Measurements from ENCODE around the gene NT5DC1.

The NT5DC1 gene

DNA sequence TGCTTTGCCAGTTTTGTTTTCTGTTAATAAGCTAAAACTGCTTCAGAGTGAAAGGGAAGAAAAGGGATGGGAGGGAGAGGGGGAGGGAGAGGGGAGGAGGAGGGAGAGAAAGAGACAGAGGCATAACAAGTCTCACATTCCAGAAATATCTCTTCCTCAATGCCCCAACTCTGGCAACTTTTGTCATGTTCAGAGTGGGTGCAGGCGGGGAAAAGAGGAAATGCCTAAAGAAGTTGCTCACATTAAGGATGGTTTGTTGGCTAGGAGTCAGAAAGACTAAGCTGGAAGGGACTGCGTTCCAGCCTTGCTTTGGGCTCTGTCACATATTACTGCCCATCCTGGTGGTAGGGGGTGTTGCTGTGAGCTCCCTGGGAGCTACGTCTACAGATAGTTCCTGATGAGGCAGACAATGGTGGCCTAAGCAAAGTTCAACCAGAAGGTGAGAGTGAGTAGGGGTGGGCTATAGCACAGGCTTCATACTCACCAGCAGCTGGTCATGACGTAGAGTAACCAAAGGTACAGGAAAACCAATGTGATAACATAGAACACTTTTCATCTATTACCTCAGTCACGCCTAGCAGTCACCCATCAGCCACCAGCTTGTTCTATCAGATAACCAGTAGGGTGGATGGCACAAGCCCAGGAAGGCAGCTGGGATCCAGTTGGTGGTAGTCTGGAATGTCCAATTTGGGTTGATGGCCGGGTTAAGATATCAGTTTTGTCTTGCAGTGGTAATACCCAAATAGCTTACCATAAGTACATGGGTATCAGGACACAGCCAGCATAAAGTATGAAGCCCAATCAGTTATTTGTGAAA lies 151.1 kb downstream of the NT5DC1 start:
- DNase-seq: no peak

DNA sequence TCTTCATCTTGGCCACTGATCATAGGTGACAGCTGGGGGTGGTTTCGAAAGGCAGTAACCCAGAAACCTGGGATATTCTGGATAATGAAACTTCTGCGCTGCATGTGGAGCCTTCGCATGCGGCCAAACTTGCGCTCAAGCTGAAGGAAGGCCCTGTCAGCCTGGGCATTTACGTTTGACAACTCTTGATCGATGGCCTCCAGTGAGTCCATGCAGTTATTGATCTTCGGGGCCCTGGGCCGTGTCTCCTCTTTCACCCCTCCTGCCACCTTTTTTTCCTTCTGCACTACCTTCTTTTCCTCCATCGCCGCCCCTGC lies 152.5 kb downstream of the NT5DC1 start:
- no peak for DNase-seq

DNA sequence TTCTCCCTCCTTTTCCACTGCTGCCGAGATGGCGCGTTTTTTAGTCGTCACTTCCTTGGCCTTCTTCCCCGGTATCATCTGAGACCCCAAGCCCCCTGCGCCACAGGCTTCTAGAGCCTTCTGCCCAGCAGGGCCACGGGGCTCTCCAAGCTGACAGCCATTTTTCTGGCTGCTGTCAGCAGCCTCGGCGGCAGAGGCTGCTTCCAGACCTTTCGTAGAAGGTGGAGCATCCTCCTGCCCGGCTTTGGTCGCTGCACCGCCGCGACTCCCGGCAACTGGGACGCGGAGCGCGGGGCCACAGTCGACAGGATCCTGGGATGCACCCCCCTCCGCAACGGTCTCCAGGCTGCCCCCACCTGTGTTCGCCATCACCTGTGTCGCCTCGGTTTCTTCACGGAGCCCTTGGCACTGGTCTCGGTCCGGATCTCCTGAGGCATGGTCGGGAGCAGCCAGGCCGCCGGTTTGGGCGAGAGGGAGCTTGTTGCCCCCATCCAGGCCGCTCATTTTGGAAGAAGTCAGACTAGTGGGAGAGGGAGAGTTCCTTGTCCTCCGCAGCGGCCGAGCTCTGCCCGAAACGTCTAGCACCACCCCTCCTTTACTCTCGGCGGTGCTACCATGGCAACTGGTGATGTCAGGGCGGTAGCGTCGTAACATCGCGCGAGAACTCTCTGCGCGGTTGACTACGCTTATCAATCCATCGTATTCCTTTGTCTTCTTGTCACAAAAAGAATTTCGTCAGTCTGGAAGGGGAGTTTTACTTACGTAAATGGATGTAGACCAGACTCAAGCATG lies 153.0 kb downstream of the NT5DC1 start, which contains the start of gene TSPYL4:
Gene TSPYL4 (minus strand): TSS at position 571 of the 792 bp plus-strand sequence. CDS start 67 bp downstream, at position 504.
- DNase-seq: peak; percentile 89

GRCh38 chr6:116254297-116255056 lies 153.8 kb downstream of the NT5DC1 start:
- DNase-seq: no peak

DNA sequence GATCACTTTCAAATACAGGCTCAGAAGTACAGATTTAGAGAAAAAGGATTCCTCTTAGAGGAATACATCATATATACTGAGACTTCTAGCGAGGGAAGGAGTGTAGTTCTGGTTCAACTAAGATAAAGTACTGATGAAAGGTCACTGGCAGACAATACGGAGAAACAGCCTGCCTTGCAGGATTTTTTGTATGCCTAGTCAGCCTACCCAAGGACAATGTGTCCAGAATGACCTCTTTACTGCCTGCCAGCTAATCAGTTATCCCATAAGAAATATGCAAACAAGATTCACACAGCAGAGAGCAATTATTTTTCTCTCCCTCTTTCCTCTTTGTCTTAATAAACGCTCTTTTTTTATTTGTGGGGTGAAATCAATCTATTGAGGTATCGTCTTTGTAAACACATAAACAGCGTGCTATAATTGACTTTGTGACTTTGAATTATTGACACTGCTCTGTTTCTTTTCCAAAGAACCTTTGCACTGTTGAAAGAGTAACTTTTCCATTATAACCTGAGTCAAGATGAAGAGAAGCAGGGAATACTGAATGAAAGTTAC lies 154.7 kb downstream of the NT5DC1 start:
- no peak for DNase-seq

- no peak for DNase-seq
These were observed 156.0 kb downstream of the NT5DC1 start for GRCh38 chr6:116256694-116257093.

DNA sequence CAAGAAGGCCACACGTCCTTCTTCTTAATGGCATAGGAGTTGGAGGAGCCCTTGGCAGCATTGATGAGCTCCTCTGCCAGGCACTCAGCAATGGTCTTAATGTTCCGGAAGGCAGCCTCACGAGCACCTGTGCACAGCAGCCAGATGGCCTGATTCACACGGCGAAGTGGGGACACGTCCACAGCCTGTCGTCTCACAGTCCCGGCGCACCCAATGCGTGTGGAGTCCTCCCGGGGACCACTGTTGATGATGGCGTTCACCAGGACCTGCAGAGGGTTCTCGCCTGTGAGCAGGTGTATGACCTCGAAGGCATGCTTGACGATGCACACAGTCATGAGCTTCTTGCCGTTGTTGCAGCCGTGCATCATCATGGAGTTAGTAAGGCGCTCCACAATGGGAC lies 157.9 kb downstream of the NT5DC1 start:
- DNase-seq: no peak

GRCh38 chr6:116263353-116263752 lies 162.7 kb downstream of the NT5DC1 start:
- DNase-seq: no peak

GRCh38 chr6:116265041-116265829 lies 164.6 kb downstream of the NT5DC1 start:
- no peak for DNase-seq

DNA sequence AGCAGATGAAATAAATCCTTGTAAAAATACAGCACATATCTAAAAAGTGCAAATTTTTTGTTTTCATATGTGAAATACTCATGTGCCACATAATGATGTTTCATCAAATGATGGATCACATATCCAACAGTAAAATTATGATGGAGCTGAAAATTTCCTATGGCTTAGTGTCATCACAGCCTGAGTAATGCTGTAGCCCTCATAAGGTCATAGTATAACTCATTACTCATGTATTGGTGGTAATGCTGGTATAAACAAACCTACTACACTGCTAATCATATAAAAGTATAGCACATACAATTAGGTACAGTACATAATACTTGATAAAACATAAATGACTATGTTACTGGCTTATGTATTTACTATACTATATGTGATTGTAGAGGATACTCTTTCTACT lies 166.2 kb downstream of the NT5DC1 start:
- DNase-seq: no peak

DNA sequence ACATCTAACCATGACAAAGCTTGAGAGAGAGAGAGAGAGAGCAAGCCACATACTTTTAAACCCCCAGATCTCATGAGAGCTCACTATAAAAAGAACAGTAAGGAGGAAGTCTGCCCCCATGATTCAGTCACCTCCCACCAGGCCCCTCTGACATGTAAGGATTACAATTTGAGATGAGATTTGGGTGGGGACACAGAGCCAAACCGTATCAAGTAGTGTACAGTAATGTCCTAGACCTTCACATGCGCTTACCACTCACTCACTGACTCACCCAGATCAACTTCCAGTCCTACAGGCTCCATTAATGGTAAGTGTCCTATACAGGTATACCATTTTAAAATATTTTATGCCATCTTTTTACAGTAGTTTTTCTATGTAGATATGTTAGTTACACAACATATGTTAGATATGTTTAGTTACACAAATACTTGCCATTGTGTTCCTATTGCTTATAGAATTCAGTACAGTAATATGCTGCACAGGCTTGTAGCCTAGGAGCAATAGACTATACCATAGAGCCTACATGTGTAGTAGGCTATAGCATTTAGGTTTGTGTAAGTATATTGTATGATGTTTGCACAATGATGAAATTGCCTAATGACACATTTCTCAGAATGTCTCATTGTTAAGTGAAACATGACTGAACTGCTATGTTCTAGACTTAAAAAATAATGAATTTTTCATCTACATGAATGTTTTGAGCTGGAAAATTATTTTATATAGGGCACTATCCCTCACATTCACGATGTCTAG lies 167.4 kb downstream of the NT5DC1 start:
- no peak for DNase-seq

DNA sequence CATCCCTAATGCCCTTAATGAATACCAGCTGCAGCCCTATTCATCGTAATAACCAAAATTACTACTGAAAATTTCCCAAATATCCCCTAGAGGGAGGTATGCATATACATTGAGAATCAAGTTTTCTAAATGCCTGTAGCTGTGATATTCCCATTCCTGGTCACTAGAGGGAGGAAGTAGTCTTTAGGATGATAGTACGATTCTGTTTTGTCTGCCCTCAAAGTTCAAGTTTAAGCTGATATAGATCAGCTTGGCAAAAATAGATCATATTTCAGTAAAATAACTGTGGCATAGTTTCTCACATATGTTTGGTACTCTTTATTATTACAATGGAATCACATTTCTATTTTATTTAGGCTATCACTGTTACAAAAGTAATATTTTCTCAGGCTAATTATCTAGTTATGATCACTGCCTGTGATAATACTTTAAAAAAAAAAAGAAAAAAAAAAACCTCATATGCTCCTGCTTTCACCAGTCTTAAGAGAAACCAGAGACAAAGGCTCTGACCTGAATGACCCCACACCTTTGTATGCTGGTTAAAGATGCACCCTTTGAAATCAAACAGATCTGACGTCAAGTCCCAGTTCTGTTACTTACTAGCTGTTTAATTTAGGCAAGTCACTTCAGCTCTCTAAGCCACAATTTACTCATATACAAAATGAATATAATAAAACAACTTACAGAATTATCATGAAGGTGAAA lies 168.1 kb downstream of the NT5DC1 start:
- DNase-seq: no peak

- DNase-seq: no peak
These were observed 170.6 kb downstream of the NT5DC1 start for GRCh38 chr6:116271149-116271708.

DNA sequence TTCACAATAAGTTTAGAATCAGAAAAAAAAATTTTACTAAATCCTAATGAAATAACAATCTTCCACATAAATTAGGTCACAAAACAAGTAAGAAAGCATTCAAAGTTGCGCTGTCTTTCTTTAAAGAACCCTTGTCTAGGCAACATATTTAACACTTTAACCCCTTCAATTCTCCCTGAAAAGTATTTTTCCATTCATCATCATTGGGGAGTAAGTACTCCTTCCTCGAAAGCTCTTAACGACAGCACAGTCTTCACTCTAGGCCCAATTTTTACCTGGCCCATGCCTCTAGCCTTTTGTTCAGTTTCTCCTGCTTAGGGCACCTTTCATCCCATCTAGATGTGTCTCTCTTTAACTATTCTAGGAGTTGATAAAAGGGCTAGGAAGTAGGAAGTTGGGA lies 176.5 kb downstream of the NT5DC1 start:
- no peak for DNase-seq

- no peak for DNase-seq
These were observed 177.8 kb downstream of the NT5DC1 start for GRCh38 chr6:116278481-116278829.

GRCh38 chr6:116278854-116279231 lies 178.2 kb downstream of the NT5DC1 start:
- peak; percentile 9 for DNase-seq

- DNase-seq: peak; percentile 92
These were observed 178.8 kb downstream of the NT5DC1 start, which contains the start of gene TSPYL1 for GRCh38 chr6:116279232-116280160. Gene TSPYL1, minus strand, starts transcription at chr6:116279930. Its CDS starts 100 bp downstream, at chr6:116279830.

GRCh38 chr6:116280161-116280932 lies 179.7 kb downstream of the NT5DC1 start:
- DNase-seq: no peak

DNA sequence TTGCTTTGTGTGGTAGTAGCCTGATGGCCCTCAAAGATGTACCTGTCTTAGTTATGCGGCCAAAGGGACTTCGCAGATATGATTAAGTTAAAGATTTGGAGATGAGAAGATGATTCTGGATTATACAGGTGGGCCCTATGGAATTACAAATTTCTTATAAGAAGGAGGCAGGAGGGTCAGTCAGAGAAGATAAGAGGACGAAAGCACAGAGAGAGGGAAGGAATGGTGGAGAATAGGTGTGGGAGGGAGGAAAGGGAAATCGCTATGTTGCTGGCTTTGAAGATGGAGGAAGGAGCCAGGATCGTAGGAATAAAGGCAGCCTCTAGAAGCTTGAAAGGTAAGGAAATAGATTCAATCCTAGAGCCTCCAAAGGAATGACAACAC lies 180.3 kb downstream of the NT5DC1 start:
- DNase-seq: no peak

All from activated CD4-positive, alpha-beta T cell treated with anti-CD3 and anti-CD28 coated beads, Interleukin-2, amount 50 U/mL, for 1 hour (primary cell).